Glutamatergic neuron (in vitro differentiated cells): ENCODE data around the gene ABCC5. TPM values are rescaled to one million over a fixed set of nuclear protein-coding genes. Genes with fewer than 3 reads are reported as not detected.
"Not testable (repeated sequence)": the region's sequence is repeated elsewhere in the genome, so short reads cannot be mapped to it uniquely, and the experiment has no call there.

Source experiments
- DNase-seq: peaks from one replicate; pipeline ENCODE4 v3.0.0; 2022
- H3K27ac Mint-ChIP-seq: one replicate; pipeline ENCODE4 v1.8.0; 2020; ENCODE audit warnings: mild to moderate bottlenecking, mixed read lengths, inconsistent platforms; ENCODE audit not compliant: unreplicated experiment
- H3K27me3 Mint-ChIP-seq: one replicate; pipeline ENCODE4 v1.8.0; 2020; ENCODE audit warnings: mild to moderate bottlenecking, moderate library complexity, mixed read lengths, inconsistent platforms; ENCODE audit not compliant: unreplicated experiment
- H3K36me3 Mint-ChIP-seq: one replicate; pipeline ENCODE4 v1.8.0; 2020; ENCODE audit warnings: mild to moderate bottlenecking, mixed read lengths, inconsistent platforms; ENCODE audit not compliant: unreplicated experiment
- H3K4me1 Mint-ChIP-seq: one replicate; pipeline ENCODE4 v1.8.0; 2020; ENCODE audit warnings: mild to moderate bottlenecking, low read depth, mixed read lengths, inconsistent platforms; ENCODE audit not compliant: unreplicated experiment
- H3K4me3 Mint-ChIP-seq: one replicate; pipeline ENCODE4 v1.8.0; 2020; ENCODE audit warnings: mild to moderate bottlenecking, mixed read lengths, inconsistent platforms; ENCODE audit not compliant: unreplicated experiment
- H3K9me3 Mint-ChIP-seq: one replicate; pipeline ENCODE4 v1.8.0; 2020; ENCODE audit warnings: mild to moderate bottlenecking, moderate library complexity, mixed read lengths, inconsistent platforms; ENCODE audit not compliant: unreplicated experiment
- total RNA-seq: library from RNA; stranded (reverse); fragmentation: NEBNext Ultra II Directional; extraction: Animal tissue kit (Norgen Biotek cat#: 25700); gene quantifications from one replicate; pipeline ENCODE4 v1.2.1, GENCODE V29; 2021; ENCODE audit not compliant: unreplicated experiment
- TF ChIP-seq, protein P1 (sequence below): fragments of 200-600 bp; sonication (generic); IDR thresholded peaks from one replicate; pipeline ENCODE4 v1.5.0; 2021; ENCODE audit not compliant: partially characterized antibody, unreplicated experiment

The ABCC5 gene
- total RNA-seq, 1 donor from 2014 or later, result 134 TPM

DNA sequence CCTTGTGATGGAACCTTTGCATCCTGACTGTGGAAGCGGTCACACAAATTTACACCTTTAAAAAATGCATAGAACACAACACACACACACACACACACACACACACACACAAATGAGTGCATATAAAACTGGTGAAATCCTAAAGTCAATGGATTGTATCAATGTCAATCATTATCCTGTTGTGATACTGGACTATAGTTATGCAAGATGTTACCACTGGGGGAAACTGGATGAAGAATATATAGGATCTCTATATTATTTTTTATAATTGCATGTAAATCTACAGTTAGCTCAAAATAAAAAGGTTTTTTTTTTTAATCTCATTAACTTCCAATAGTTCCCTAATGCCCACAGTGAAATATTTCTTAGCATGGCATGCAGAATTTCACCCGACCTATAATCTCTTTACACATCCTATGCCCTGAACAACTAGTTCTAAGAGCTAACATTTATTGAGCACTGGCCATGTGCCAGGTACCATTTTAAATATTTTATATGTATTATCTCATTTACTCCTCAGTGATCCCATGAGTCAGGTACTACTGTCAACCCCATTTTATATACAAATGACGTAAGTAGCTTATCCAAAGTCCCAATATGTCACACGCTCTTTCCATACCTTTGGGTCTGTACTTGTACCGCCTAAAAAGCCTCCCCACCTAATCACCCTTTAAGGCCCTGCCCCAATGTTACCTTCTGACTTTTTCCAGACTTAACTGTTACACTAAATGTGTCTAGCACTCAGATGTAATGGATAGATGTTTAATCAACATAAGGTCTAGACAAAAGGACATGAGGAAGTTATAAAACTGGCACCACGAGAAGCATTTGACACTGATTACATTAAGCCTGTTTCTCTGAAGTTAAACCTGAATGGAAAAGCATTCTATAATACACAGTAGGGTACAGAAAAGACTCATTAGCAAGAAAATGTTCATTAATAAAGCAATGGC is 5.5 kb downstream of the ABCC5 start:
- peaks cover 5% of the 10 kb centered on the region for H3K36me3 Mint-ChIP-seq
- H3K9me3 Mint-ChIP-seq, result peaks cover 6% of the 10 kb centered on the region
- peaks cover 3% of the 10 kb centered on the region for H3K27me3 Mint-ChIP-seq
- H3K4me3 Mint-ChIP-seq, result no peak overlapping the region
- TF ChIP-seq, protein P1, sequence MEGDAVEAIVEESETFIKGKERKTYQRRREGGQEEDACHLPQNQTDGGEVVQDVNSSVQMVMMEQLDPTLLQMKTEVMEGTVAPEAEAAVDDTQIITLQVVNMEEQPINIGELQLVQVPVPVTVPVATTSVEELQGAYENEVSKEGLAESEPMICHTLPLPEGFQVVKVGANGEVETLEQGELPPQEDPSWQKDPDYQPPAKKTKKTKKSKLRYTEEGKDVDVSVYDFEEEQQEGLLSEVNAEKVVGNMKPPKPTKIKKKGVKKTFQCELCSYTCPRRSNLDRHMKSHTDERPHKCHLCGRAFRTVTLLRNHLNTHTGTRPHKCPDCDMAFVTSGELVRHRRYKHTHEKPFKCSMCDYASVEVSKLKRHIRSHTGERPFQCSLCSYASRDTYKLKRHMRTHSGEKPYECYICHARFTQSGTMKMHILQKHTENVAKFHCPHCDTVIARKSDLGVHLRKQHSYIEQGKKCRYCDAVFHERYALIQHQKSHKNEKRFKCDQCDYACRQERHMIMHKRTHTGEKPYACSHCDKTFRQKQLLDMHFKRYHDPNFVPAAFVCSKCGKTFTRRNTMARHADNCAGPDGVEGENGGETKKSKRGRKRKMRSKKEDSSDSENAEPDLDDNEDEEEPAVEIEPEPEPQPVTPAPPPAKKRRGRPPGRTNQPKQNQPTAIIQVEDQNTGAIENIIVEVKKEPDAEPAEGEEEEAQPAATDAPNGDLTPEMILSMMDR, result no peak
- H3K4me1 Mint-ChIP-seq, result peaks cover 25% of the 10 kb centered on the region
- no peak overlapping the region for H3K27ac Mint-ChIP-seq
- DNase-seq, result no peak

DNA sequence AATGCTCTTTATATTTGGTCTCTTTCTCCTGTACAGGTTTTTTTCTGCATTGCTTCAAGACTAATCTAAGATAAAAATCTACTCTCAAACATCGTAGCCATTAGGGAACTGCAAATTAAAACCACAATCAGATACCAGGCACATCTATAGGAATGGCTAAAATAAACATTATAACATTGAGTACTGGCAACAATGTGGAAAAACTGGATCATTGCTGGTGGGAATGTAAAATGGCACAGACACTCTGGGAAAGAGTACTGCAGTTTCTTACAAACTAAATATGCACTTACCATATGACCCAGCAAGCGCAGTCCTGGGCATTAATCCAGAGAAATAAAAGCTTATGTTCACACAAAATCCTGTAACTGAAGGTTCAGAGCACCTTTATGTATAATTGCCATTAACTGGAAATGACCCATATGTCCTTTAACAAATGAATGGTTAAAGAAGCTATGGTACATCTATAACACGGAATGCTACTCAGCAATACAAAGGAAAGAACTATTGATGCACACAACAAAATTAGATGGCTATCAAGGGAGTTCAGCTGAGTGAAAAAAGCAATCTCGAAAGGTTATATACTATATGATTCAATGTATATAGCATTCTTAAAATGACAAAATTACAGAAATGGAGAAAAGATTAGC is 6.3 kb downstream of the ABCC5 start:
- H3K4me1 Mint-ChIP-seq, result peaks cover 24% of the 10 kb centered on the region
- no peak overlapping the region for H3K27ac Mint-ChIP-seq
- TF ChIP-seq, protein P1, result no peak

DNA sequence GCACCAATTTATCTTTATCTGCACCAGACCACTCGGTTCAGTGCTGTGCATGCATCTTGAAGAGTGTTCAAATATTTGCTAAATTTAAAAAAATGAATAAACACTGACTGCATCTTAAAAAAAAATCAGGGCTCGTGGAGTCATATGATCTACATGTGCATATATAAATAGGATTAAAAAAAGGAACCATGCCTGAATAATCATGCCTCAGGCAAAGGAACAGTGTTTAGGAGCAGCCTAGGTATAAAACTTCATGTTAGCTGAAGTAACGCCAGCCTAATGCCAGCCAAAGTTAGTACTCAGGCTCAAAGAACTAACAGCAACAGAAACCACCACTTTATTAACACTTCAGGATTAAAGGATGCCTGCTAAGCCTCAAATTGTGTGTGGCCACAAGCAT is 9.5 kb downstream of the ABCC5 start:
- Mint-ChIP-seq H3K27me3 (no peaks in the 10 kb centered on the region), H3K4me3 (no peak overlapping the region), H3K27ac (no peak overlapping the region), H3K4me1 (peaks cover 16% of the 10 kb centered on the region), H3K9me3 (no peaks in the 10 kb centered on the region), H3K36me3 (peaks cover 5% of the 10 kb centered on the region)
- TF ChIP-seq, protein P1, result no peak
- DNase-seq, result no peak

More for the DNA sequence above, 6.3 kb downstream of the ABCC5 start:
- H3K4me3 Mint-ChIP-seq, result no peak overlapping the region
- peaks cover 5% of the 10 kb centered on the region for H3K36me3 Mint-ChIP-seq
- H3K27me3 Mint-ChIP-seq, result no peaks in the 10 kb centered on the region
- DNase-seq, result no peak
- H3K9me3 Mint-ChIP-seq, result peaks cover 4% of the 10 kb centered on the region

DNA sequence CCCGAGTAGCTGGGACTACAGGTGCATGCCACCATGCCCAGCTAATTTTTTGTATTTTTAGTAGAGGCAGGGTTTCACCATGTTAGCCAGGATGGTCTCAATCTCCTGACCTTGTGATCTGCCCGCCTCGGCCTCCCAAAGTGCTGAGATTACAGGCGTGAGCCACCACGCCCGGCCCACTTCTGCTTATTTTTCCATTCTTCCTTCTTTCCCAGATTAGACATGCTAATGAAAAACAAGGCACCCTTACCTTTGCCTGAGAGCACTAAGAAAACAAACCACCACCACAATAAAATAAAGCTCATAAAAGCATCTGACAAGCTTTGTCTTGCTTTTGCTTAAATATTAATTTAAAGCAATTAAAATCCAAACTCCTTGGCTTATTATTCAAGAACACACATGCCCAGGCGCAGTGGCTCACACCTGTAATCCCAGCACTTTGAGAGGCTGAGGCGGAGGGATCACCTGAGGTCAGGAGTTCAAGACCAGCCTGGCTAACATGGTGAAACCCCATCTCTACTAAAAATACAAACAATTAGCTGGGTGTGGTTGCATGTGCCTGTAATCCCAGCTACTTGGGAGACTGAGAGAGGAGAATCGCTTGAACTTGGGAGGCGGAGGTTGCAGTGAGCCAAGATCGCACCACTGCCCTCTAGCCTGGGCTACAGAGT is 10.4 kb downstream of the ABCC5 start:
- H3K4me3 Mint-ChIP-seq, DNase-seq, H3K27me3 Mint-ChIP-seq, H3K36me3 Mint-ChIP-seq, H3K9me3 Mint-ChIP-seq, H3K27ac Mint-ChIP-seq: not testable (repeated sequence)
- H3K4me1 Mint-ChIP-seq, result peaks cover 18% of the 10 kb centered on the region

DNA sequence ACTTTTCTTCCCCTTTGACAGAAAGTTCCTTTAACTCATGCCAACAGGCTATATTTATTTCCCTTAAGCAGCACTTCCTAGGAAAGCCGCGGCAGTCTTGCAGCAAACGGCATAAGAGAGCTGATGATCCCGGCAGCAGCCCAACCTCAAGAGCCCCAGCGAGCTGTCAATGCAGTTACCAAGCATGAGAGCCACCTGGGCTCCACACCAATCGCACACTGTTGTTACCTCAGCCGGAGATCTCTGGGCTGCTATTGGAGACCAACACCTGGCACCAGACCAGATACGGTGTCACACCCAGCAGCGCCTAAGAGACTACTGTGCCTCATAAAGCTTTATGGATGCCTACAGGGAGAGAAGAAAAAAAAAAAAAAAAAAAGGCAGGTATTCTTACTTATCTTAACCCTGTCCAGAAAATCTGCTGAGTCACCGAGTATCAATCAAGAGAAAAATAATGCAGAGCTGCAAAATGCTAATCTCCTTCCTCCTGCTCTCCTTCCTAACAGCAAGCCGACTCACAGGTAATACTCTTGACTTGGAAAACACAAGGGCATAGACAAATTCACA is 11.7 kb downstream of the ABCC5 start:
- H3K27ac Mint-ChIP-seq, result peak overlapping the region; percentile 18
- TF ChIP-seq, protein P1, result no peak
- no peak overlapping the region for H3K4me3 Mint-ChIP-seq
- H3K36me3 Mint-ChIP-seq, result no peaks in the 10 kb centered on the region
- no peak for DNase-seq
- H3K27me3 Mint-ChIP-seq, result no peaks in the 10 kb centered on the region
- H3K4me1 Mint-ChIP-seq, result peaks cover 19% of the 10 kb centered on the region
- no peaks in the 10 kb centered on the region for H3K9me3 Mint-ChIP-seq
